Epithelial cell of prostate (primary cell): ENCODE measurements around the gene TNS3.

Experiments used
- DNase-seq: peaks from one replicate; pipeline ENCODE4 v3.0.0-alpha.2; 2011; ENCODE audit warnings: low read depth, low spot score
- H3K27ac ChIP-seq: fragments of 450-650 bp; 2 replicates; pipeline ENCODE4 v1.5.1; 2017; ENCODE audit warnings: mild to moderate bottlenecking

TNS3 gene

DNA sequence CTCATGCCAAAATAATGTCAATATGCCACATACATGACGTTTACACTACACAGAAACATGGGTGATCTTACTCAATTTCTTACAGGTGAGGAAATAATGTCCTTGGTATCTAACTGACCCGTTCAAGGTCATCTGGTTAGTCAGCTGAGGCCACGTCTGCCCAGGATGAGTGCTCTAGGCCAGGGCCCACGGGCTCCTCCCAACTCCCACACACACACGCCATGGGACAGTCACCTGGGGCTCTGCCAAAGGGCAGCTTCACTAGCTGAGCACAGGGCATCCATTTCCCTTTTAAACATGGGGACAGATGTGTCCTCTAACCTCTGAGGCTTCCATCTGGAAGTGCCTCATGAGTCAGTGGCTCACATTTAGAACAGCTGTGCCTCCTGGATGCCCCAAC lies 123.9 kb downstream of the TNS3 start:
- no peak for DNase-seq
- H3K27ac ChIP-seq = no peak overlapping the region

DNA sequence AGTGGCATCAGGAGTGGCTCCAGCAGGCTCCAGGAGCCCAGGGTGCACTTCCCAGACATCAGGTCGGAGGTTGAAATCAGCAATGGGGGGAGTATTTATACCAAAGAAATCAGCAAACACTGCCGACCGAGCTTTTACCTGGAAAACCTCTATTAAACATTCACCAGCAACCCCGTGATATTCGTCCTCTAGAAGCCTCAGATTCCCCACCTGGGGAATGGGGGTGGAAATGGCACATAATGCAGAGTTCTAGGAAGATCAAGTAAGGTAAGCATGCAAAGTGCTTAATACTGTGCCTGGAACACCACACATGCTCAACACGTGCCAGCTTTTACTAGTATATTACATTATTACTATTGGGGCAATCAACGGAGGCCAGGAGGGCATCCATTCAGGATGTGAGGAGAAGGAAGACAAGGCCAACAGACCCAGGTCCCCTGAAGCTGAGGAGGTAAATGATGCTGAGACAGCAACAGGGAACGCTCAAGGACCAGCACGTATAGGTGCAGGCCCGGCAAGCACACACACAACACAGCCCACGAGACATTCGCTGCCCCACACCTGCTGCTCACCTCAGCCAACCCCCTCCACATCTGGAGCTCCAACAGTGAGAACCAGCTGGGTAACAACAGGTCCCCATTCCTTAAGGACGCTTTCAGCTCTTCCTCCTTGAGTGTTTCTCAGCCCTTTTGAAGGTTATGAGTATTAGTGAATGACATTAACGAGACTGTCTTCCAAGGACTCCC lies 125.5 kb downstream of the TNS3 start:
- no peak overlapping the region for H3K27ac ChIP-seq
- no peak for DNase-seq

DNA sequence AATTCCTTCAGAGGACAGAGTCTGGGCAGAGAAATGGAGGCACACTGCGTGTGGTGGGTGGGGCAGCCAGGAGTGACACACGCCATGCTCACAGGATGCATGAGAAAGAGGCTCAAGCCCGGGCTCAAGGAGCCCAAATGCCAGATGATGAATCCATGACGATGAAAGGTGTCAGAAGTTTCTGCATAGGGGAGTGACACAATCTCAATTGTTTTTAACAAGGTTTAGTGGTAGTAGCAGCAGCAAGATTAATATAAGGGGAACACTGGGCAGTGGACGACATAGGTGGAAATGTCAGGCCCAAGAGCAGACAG lies 126.1 kb downstream of the TNS3 start:
- H3K27ac ChIP-seq = no peak overlapping the region
- no peak for DNase-seq

DNA sequence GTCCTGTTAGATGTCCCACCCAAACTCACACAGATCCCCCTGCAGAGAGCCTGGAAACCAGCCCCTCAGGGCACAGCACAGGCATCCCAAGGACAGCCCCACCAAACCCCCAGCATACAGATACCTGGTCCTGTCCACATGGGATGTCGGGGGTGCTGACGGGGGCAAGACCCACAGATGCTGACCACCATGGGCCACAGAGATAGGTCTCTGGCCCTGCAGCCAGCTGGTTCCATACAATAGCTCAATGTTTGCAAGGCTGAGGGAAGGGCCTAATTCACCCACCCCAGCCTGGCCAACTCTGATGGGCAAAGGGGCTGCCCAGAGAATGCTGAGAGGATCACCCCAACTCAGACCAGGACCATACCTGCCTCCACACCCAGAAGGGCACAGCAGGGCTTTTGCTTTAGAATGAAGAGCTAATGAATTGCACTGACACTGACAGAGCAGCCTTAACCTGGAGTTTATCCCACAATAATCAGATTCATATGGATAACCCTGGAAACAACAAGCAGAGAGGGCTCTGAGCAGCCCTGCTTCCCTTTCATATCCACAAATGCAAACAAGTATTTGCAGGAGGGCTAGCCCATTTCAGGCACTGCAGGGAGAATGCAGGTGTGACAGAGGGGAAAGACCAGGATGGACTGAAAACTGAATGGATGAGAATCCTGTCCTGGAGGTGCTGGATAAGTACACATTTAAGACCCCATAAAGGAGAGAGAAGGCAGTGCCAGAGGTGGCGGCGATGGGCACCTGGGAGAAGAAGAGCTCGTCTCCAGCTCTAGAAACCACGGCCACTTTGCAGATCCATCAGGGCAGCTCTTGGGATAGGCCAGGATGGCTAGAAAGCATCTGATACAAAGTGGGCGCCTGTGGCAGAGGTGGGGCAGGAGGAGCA lies 126.7 kb downstream of the TNS3 start:
- DNase-seq = no peak
- no peak overlapping the region for H3K27ac ChIP-seq

DNA sequence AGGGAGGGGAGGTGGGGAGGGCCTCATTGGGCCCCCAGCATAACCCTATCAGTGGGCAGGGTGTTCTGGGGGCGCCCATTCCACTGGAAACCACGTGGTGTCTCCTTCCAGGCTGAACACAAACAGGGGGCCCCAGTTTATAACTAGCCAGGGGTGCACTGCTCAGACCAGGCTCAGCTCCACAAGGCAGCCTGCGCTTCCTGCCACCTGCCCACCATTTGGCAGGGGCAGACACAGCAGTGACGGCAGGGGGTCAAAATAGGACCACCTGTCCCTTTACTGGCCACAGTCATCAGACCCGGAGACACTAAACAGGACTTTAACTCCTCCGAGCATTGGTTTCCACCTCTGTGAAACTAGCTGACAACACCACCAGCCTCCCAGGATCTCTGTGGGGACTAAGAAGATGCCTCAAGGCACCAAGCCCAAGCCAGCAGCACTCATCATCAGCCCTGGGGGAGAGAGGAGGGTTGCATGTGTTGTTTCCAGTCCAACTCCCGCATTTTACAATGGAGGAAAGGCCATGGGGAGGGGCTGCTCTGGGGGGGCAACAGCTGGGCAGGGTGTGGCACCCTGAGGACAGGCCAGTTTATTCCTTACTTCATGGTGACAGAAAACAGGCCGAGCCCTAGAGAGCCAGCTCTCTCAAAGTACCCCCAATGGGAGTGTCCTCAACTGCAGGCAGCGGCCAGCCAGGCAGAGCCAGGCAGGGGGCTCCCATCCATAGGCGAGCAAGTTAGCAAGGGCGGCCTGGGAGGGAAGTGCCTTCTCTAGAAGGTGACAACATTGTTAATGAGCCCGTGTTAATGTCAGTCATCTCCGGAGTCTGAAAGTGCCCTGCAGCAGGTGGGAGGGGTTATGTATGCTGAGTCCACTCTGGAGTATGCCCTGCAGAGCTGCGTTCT lies 127.6 kb downstream of the TNS3 start:
- H3K27ac ChIP-seq = peak overlapping the region; percentile 87
- DNase-seq = no peak

DNA sequence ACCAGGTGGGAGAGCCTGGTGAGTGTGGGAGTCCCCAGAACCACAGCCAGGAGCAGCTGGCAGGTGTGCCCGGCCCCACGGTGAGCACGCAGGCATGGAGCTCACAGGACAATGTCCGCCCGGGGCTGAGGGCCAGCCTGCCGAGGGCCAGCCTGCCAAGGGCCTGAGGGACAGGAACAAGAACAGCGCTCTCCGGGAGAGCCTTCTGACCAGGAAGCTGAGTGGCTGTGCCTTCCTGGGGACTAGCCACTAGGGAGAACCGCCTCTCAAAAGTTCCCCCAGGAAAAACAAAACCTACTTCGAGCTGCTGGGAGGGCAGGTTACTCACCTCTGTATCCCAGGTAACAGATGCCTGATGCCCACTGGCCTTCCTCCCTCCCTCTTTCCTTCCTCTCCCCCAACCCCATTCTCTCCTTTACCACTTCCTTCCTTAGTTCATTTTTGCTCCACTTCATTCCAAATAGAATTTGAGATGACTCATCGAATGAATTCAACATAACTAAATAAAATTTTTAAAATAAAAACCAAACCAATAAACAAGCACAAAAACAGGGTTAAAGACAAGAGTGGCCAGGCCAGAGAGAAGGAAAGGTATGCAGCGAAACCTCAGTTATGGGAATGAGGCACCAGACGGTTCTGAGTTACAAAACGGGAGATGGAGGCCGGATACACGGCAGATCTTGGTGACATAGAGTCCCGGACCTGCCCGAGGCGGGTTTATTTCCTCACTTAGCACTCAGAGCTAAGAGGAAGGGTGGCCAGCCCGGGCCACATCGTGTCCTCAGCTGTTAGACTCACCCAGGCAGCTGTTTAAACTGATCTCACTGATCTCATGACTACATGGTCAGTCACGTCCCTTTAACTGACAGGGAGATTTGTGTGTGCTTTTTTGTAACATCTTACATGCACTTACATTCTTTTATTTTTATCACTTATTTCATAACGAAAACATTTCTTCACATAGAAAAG lies 128.5 kb downstream of the TNS3 start:
- peak overlapping the region; percentile 87 for H3K27ac ChIP-seq
- peak; percentile 29 for DNase-seq

DNA sequence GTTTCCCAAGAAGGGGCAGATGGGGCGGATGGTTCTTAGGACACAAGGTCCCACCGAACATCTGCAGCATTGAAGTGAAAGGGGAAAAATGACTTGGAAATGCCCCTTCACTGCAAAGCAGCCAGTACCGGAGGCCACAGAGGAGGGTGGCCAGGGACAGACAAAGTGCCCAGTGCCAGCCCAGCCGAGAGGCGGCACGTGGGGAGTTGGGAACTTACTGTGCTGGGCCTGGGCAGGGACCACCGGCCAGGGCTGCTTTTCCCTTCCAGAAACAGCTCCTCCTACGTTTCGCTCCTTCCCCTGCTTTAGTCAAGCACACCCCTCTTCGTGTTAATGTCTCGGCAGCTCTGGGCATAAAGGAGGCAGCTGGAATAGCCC lies 129.2 kb downstream of the TNS3 start:
- peak overlapping the region; percentile 87 for H3K27ac ChIP-seq
- DNase-seq = no peak

DNA sequence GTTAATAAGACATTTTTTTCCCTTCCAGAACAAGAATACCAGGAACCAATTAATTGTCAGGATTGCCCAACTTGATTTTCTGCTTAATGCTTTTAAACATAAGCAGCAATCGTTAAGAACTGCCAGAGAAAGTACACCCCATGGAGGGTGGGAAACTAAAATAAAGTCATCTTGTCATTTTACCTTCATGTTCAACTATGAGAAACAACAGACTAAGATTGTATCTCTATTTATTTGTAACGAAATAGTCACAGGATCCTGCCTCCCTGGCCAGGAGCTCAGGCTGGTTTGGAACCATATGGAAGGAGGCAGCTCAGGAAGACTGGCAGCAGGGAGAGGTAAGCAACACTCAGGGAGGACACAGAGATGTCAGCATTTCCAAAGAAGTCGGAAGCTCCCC lies 129.6 kb downstream of the TNS3 start:
- peak overlapping the region; percentile 87 for H3K27ac ChIP-seq
- no peak for DNase-seq

DNA sequence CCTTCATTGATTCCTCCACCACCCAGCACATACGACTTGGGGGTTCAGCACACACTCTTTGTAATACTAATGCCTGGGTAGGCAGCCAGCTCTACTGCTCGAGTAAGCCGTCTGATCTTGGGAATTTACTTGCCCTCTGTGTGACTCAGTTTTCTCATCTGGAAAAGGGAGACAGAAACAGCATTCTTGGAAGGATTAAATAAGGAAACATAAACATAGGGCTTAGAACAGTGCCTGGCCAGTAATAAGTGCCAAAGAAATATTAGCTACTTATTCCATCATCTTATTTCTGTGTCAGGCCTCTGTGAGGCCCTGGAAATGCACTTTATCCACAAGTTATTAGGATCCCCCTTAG lies 130.1 kb downstream of the TNS3 start:
- DNase-seq = no peak
- no peak overlapping the region for H3K27ac ChIP-seq

DNA sequence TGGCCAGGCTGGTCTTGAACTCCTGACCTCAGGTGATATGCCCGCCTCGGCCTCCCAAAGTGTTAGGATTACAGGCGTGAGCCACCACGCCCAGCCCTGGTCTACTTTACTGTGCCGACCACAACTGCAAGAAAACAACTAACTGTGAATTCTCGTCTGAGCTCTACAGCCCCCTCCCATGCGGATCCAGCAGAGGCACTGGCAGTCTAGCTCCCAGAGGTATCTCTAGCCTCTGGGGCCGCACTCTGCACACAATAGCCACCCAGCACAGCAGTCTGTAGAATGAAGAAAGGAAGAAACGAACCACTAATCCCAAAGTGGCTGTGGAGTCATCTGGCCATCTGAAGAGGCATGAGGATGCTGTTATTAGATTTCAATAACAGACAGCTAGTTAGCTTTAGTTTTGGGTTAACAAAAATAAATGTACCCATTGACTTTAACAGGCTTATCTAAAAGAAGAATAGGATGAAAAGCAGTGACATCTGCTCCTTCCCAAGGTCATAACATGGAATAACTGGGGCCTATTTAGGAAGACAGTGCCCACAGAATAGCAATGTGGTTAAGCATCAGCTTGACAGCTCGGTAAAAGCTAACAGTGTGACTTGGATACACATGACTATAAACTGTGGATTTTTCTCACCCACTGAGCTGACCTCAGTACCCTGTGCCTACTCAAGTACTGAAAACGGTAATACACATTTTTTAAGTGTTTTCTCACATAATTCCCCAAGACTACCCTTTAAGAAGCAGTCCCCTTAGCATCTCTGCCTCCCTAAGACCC lies 131.9 kb downstream of the TNS3 start:
- no peak overlapping the region for H3K27ac ChIP-seq
- no peak for DNase-seq

DNA sequence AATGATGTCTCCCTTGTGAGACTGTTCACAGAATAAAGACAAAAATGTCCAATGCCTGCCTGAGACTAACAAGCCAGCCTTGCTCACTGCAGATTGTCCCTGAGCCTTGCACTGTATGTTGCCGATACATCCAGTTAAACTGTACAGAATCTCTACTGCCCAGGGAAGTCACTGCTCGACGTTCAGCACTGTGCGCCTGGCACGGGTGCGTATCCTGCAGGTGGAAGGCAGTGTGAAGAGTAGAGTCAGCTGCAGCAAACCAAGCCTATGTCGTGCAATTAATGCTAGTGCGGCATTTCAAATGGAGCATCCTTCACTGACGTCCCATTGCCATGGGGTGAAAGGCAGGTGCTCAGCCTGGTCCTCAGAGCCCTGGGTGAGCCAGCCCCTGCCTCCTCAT lies 132.9 kb downstream of the TNS3 start:
- no peak overlapping the region for H3K27ac ChIP-seq
- DNase-seq = no peak

DNA sequence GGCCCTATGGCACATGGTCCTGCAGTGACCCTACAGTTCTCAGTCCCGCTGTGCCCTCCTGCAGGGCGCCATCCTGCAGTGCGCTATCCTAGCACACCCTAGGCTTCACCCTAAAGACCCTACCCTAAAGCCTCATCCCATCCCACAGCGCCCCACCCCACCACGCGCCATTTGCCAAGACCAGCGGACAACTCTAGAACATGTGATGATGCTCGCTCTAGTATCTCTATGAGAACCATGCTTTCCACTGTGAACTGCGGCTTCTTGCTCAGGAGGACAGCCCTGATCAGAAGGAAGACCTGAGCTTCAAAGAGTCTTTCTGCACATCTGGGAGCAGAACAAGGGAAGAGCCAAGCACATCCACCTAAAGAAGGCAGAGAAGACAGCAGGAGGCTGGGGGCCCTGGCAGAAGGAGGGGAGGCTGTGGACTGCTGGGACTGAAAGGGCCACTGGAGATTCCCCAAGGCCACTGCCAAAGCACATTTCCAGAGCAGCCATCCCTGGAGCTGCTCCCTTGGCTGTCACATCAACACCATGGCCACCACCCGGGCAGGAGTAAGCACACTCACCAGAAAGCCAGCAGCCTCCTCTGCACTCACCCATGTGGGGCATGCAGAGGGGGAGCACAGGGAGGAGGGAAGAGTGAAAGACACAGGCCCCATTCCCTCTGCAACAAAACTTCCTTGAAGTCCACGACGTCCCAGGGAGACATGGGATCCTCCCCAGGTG lies 134.1 kb downstream of the TNS3 start:
- DNase-seq = no peak
- no peak overlapping the region for H3K27ac ChIP-seq

DNA sequence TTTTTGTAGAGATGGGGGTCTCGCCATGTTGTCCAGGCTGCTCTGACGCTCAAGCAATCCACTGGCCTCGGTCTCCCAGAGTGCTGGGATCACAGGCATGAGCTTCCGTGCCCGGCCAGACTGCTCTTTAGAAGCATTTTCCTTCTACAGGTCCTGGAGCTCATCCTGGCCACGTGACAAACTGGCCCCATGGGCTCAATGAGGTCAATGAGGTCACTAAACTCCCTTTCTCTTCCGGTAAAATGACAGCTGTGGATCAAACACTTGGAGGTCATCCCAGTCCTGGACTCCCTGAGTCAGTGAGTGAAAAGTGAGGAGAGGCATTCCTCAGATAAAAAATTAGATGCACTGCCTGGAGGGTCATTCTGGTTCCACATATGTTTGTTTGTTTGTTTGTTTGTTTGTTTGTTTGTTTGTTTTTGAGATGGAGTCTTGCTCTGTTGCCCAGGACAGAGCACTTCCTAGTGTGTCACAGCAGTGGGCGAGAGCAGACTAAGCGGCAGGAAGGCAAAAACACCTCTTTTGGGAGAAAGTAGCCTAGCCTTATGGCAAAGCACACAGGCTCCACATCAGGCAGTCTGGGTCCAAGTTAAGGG lies 134.9 kb downstream of the TNS3 start:
- no peak for DNase-seq
- no peak overlapping the region for H3K27ac ChIP-seq

DNA sequence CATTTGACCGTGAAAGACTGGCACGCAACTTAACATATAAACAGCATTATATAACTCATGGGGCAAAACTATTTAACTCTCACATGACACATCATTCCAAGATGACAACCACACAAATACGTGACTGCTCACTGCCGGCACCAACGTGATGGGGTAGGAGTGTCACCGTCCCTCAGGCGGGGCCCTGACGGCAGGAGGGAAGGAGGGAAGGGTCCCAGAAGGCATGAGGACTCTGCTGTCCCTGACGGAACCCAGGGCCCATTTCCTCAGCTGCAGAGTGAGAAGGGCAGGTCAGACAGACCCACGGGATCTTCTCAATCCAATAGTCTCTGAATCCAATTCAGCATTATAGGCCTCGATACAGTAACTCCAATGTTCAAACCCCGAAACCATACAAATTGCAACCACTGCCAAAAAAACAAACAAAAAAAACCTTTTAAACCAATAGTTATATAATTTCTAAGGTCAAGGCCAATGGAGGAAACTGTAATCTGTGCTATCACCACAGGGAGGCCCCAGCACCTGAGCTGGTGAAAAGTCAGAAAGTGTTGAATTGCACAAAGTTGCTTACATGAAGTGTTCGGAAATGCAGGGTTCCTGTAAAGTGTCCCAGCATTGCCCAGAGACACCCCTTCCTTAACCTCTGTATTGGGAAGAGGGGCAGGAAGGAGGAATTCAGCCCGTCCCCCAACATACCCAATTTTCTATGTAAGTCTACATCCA lies 137.4 kb downstream of the TNS3 start:
- H3K27ac ChIP-seq = no peak overlapping the region
- no peak for DNase-seq

DNA sequence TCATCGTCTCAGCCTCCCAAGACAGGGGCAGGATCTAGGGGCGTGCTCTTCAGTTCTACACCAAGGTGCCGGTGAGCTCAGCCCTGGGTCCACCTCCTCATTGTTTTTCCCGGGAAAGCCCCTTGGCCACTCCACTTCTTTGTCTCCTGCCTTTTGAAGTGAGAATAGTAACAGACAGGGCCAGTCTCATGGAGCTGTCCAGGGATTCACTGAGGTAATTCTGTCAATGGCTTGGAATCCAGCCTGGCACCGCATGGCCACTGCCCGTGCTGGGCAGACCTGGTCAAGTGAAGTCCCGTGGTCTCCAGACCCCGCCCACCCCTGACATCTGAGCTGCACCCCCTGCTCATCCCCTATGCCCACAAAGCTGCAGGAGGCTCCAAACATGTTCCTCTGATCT lies 138.9 kb downstream of the TNS3 start:
- DNase-seq = no peak
- H3K27ac ChIP-seq = no peak overlapping the region

DNA sequence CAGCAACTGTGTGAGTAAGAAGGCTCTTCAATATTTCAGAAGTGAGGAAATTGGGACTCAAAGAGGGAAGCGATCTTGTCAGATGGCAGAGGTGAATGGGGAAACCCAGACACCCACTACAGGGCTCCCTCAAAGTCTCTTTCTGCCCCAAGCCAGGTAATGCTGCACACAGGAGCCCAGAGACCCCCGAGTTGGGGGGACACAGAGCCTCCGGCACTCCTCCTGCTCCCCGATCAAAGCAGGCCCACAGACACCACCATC lies 139.4 kb downstream of the TNS3 start:
- DNase-seq = no peak
- H3K27ac ChIP-seq = no peak overlapping the region

DNA sequence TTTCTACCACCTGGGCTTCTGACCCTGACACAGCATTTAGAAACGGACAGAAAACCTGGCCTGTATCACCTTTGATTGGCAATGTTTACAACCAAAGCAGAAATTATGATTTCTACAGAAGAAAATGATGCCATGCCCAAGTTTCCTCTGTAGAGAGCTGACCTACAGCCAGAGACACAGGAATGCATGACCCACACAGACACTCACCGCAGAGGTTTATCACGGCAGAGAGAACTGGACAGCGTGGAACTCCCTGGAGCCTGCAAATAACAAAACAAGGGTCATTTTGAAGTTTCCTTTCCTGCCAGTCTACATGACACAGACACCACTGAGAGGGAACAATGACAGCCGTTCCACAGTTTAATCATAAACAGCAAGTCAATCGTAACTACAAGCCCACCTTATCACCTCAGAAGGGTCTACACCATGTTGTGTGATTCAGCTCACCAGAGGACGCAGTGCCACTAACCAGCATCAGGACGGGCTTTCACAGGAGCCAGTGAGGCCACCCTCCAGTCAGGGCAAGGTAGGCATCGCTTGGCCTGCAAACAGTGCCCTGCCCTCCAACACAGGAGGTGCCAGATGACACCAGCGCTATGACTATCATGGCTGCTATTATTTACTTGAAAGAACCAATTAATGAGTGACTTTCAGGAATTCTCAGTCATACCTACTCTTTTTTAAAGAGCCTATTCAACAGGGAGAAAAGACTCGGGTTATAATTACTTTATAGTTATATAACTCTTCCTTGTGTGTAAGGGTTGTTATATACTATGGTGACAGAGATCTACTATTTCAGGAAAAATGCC lies 139.9 kb downstream of the TNS3 start:
- no peak overlapping the region for H3K27ac ChIP-seq
- DNase-seq = no peak
